ENCODE data around the gene GPR15.

GRCh38 chr3:98528474-98529346, 3.1 kb upstream of the GPR15 start:
- TF ChIP-seq EZH2 (IDR thresholded peaks at IDR 0.05; ENCODE audit: insufficient read depth, poor library complexity, severe bottlenecking) (no peak), EZH2phosphoT487 (IDR thresholded peaks at IDR 0.05; ENCODE audit: insufficient read depth, low read depth) (no peak)
